DMS 273 (cell line): Measurements from ENCODE around the gene PRR5L.

ENCODE experiments used
- DNase-seq: peaks from one replicate; lab custom pipeline; 2025; ENCODE audit not compliant: unreplicated experiment; lab: John Stamatoyannopoulos, UW

The PRR5L gene

DNA sequence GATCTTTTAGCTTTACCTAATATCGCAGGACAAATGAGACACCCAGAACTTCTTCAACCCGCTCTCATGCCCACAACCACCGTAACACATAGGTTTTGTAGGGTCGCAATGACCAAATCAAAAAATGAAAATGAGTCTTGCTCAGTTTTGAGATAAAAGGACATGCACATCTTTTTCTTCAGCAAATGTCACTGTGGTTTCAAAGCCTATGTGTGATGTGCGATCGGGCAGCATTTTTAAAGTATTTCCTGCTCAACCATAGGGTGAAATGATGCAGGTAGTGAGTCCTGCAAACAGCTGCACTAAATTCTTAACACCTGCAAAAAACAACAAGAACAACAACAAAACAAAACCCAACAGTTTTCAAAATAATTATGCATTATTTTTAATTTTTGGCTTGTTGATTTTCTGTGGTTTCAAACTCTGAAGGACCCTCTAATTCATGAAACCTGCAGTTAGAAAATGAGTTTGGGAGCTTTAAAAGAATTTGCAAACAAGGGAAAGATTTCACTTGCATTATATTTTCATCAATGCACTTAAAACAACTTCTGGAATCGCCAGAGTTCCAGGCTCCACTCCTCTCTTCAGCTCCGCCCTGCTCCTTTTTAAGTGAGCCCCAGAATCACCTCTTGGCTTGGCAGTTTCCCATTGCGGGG, 79.4 kb downstream of the PRR5L start:
- no peak for DNase-seq

DNA sequence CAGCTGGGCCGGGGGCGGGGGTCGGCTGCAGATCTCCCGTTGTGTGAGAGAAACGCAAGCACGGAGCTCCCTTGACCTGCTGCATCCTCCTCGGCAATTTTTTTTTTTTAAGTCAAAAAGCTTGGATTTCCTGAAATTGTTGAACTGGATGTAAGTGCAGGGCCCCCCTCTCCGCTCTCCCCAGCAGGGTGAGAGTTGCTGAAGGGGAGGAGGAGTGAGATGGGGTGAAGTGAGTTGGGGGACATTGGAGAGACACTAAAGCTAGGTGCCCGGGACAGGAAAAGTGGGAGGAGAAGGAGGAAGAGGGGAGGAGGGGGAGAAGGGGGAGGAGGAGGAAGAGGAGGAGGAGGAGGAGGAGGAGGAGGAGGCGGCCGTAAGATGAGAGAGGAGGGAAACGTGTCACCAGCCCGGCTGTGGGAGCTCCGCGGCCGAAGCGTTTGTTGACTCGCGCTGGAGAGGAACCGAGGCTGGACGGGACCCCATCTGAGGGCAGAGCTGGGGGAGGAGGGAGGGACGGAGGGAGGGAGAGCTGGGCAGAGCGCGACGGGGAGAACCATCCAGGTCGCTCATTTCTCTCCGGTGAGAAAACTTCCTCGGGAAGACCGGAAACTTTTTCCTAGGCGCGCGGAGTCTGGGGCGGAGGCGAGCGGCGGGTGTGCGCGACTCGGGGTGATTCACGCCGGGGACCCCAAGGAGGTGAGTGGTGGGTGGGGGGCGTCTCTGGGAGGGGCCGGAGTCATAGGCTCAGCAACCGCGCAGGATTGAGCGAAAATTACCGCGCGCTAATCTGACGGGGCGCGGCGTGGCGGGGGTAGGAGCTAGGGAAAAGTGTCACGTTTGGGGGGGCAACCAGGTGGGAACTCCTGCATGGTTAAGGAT, 80.2 kb downstream of the PRR5L start:
- DNase-seq, result peak; percentile 40

DNA sequence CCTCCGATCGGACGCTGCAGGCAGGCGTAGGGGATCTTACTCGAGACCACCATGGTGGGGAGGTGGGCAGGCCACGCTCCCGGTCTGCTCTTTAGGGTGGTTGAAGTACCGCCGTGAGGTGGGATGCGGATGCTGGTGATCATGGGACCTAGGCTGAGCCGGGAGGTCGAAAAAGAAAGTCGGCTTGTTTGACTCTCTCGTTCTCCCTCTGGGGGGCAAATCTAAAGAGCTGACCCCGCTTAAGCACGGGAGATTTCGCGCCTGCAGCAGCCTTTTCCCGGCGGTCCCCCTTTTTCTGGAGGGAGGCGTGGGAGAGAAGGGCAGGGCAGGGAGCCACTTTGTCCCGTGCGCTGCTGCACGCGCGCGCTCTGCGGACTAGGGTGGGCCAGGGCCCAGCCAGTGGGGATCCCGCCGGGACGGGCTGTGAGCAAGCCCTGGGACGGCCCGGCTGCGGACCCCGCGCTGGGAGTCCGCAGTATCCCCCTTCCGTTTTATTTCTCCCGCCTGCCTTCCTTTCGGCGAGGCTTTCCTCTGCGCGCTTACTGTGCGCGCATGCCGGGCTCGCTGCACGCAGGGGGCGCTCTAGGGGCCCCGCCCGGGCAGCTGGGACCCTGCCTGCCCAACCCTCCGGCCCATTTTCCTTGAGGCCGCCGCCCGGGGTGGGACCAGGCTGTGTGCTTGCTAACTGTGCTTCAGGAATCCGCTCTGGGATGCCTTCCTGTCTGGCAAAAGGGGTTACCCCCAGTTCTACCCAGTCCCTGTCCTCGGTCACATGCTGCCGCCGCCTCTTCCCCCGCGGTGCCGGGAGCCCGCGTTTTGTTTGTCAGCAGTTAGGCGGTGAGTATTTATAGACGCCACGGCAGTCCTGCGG, 81.0 kb downstream of the PRR5L start:
- DNase-seq, result peak; percentile 71

DNA sequence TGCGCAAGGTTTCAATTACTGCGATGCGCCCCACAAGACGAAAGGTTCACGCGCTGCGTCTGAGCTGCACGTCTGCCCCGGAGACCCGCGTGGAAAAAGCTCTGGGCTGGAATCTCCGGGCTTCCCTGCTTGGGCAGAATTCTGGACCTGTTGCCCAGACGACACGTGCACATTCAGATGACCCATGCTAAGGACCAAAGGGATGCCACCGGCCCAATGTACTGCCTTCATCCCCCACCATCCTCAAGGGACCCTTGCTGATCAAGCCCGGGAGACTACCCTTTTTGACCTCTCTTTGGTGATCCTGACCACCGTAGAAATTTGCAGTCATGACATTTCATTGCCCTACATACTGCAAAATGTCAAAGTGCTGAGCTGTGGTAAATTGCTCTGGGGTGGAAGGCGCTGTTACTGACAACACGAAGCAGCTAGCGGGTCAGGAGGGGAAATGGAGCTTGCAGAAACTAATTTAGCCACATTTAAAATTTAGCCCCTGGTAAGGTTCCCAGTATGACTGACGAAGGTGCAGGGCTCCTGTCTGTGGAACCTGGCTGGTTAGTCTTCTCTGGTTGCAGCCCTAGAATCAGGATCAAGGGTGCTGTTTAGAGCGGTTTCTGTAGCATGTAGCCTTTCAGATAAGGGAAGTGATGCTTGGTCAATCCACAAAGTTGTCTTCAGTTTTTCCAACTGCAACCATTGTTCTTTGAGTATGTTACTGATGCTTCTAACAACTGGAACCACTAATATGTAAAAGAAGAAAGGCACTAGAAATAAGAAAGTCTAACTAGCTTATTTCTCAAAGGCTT, 81.9 kb downstream of the PRR5L start:
- DNase-seq, result peak; percentile 3

DNA sequence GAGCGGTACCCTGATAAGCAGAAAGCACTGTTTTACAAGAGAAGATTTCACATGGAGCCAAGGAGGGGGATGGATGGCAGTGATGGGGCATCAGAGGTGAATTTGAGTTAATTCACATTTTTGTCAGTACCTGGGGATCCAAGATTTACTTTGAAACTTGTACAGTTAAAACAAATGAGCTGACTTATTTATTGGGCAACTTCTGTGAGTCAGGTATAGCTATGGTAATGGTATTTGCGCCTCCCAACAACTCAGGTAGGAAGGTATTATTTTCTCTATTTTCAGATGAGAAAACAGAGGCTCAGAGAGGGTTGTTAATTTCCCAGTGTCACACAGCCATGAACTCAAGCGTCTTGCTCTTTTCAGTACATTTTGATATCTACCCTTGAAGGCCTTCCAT, 83.6 kb downstream of the PRR5L start:
- no peak for DNase-seq

DNA sequence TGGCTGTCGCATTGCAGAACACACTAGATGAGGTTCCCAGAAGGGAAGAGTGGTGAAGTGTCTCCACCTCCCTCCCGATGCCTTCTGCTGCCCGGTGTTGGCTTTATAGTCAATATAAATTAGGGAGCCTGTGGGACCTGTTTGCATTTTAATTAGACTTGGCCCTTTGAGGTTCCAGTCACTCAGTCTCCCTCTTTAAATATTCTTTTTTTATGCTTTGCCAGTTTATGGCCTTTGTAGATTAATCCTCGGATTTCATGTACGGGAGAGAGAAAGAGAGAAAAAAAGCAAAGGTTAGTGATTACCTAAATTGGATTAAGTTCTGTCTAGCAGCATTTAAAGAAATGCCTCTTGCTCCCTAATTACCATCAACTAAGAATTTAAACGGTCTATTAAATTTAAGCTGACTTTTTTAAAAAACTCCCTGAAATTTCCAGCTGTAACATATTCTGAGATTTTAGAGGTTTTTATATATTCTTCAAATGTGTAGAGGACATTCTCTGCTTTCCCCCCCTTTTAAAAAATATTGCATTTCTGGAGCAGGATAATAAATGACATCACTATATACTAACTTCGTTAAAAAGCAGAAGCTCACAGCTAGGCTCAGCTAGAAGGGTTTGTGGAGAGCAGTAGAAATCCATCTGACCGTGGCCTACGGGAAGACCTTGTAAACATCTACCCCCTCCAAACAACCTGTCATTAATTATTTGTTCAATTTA, 84.4 kb downstream of the PRR5L start:
- no peak for DNase-seq

DNA sequence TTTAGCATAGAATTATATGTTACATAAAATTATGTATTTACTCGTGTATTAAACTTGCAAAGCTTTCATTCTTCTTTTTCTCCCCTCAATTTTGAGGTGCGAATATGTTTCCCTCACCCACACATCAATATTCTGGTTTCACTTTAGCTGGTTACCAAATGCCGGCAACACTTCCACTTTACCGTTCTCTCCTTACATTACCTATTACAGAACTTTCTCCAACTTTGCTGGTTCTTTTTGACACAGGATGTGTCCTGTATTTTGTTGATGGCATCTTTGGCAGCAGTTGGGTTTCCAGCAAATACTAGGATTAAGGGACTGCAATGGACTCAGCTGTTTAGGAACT, 84.9 kb downstream of the PRR5L start:
- DNase-seq, result no peak

DNA sequence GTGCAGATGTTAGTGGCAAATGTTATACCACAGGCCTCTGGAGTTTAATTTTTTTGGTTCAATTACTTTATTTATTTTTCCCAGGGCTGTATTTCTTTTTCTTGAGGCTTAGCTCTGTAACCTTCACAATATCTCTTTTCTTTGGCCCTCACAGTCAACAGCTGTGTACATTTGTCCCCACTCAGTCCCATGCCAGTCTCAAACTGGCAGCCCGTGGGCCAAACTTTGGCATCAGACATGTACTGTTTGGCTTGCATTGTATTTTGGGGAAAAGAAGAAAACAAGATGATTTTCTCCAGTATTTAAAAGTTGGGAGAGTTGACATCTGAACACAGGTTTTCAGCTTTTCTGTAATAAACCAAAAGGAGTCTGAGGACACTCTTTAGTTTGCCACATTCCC, 87.1 kb downstream of the PRR5L start:
- DNase-seq, result no peak

DNA sequence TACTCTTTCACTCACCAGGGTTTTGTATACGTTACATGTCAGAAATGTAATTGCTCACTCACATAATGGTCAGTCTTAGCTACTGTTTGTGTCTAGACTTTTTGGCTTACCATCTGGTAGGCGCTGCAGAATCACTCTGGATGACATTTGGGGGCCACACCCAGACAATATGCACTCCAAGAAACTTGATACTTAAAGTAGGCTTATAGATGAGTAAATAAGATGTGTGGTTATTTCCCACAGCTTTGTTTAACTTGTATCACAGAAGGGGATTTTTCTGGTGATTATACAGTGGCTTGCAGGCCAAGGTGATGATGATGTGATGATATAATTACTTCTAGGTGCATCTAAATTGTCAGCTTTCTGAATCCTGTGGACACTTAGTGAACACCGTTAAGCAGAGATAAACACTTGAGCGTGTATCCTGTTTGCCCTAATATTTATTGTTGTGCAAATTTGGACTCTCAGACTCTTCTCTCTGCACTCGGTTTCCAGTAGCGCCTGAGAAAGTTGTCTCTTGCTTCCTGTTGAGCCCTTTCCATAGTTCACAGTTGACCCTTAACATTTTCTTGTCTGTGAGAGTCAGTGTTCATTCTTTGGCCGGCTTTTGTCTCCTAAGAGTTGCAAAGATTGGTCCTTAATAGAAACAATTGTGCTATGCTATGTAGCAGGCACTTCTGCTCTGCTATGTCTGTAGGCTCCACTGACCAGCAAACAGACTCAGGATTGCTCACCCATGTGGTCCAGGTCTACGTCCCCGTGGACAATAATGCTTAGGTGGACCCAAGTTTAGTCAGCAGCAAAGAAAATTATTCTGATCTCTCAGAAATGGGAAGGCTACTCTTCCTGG, 89.3 kb downstream of the PRR5L start:
- peak; percentile 61 for DNase-seq

DNA sequence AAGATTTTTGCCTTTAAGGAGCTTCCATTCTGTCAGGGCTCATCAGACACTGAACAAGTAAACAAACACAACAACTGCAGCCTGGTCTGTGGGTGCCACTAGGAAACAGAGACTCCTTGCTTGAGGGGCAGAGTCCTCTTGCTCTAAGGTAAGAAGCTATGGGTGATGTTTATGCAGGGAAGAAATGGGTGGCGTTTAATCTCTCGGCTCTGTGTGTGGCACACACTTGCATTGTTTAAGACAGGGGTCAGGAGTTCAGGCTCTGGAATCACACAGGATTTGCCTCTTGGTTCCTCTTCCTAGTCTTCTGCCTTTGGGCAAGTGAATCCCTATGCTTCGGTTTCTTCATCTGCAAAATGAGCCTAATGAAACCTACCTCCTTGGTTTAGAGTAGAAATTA, 90.3 kb downstream of the PRR5L start:
- DNase-seq, result no peak

DNA sequence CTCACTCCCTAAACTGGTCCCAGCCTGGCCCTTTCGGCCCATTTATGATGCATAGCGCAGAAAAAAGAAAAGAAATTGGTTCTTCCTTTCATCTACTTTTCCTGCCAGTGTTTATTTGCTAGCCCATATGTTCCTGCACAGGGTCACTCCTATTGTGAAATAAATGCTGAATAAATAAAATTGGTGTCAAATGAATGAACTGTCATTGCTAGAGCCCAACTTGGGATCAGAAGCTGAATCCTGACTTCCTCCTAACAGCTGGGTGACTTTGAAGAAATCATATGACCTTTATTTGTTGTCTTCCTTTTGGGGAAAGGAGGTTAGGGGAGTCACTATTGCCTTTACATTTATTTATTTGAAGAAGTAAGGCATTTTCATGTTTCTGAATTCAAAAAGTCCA, 92.0 kb downstream of the PRR5L start:
- DNase-seq, result no peak

DNA sequence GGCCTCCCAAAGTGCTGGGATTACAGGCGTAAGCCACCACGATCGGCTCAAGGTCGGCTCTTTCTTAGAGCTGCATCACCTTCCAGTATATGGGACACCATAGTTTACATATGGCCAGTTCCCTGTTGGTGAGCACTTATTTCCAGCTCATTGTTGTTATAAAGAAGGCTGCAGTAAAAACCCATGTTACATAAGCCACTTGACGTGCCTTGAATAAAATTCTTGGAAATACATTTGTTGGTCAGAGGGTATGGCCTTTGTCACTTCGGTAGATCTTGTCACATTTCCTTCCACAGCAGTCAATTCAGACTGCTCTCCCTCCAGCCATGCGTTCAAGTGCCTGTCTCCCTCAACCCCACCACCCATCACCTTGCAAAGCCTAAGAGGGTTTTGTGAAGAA, 92.9 kb downstream of the PRR5L start:
- no peak for DNase-seq

DNA sequence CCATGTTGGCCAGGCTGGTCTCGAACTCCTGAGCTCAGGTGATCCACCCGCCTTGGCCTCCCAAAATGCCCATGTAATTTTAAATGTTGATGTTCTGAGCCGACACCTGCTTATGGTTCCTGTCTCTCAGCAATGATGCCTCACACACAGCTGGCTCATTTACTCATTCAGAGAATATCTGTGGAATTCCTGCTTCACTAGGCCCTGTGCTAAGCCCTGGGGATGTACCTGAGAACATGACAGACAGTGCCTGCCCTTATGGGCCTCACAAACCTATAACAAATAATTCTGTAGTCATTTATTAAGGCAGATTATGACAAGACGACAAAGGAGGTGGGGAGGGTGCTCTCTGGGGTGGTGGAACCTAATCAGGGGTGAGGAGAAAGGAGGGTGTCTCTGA, 93.7 kb downstream of the PRR5L start:
- no peak for DNase-seq

DNA sequence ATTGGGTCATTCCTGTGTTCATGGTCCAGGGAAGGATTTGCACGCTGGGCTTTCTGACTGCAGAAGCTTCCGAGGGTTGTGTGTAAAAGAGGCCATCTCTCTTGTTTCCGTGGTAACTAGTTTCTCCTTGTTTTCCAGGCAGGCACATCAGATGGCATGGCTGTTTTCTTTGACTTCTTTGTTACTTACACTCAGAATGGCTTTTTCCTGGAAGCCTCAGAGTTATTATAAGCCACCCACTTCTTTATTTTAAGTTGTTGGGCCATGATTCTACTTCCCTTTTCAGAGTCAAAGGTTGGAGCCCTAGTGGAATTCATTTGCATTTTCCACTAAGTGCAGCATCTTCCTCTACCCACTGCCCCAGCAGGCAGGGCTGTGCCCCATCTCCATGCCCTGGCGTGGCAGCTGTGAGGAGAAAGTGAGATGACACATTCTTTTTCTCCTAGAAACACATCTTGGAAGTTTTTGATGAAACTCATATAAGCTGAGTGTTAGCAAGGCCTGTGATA, 94.9 kb downstream of the PRR5L start:
- DNase-seq, result no peak

DNA sequence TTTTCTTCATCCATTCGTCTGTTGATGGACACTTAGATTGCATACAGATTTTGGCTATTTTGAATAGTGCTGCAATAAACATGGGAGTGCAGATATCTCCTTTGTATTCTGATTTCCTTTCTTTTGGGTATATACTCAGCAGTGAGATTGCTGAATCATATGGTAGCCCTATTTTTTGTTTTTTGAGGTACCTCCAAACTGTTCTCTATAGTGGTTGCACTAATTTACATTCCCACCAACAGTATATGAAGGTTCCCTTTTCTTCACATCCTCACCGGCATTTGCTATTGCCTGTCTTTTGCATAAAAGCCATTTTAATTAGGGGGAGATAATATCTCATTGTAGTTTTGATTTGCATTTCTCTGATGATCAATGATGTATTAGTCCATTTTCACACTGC, 96.1 kb downstream of the PRR5L start:
- DNase-seq, result no peak

DNA sequence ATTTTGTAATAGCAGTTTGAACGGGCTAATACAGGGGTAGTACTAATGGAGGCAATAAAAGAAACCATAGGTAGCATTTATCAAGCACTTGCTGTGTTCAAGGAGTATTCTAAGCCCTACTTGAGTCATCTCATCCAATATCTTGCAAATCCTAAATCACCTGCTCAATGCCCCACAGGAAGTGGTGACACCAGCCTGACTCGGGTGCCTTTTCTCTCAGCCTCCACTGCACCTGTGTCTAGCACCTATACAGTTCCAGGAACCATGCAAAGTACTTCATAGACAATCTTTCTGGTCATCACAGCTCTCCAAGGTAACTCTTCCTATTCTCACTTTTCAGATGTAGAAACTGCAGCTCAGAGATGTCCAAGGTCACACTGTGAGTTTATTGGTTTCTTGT, 98.0 kb downstream of the PRR5L start:
- no peak for DNase-seq

DNA sequence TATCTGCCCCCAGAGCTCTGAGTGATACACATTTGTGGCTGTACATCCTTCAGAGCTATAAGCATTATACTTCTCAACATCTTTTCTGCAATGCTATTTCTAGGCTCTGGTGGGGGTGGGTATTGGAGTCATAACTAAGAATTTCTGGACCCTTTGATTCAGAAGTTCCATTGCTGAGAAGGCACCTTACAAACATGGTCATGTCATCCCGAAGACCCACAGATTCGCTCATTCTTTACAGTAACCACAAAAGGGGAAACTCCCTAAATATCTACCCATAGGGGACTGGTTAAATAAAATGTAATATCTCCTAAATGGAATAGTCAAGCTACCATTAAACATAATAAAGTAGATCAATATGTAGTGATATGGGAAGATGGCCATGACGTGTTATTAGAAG, 98.8 kb downstream of the PRR5L start:
- DNase-seq, result no peak

DNA sequence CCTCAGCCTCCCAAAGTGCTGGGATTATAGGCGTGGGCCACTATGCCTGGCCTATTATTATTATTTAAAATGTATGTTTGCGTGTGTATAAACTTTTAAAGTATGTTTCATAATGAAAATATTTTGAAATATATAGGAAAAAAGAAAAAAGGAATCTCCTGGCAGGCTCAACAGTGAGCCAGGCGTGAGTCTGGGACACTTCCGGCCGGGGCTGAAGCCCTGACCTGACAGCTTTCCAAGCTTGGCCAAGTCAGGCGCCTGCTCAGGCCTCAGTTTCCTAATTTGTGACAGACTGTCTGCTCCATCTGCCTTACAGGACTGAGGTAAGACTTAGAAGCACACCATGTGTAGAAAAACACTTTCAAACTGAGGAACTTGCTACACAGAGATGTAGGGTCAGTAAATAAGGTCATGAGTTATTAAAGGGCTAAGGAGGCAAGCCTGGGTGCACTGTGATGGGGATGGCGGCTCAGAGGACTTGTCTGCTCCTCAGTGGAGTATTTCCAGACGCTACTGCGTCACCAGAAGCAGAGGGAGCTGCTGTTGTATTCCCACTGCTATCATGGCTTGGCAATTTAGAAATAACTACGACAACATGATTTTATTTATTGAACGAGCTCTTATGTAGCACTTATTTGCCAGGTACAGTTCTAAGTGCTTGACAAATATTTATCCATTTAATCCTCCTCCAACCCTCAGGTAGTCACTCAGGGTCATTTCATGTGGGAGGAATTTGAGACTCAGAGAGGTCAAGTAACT, 100.1 kb downstream of the PRR5L start:
- DNase-seq, result no peak
